Astrocyte (in vitro differentiated cells and primary cell): ENCODE data around the gene HTR1D.

Experiments used
- CTCF ChIP-seq: IDR thresholded peaks from 2 replicates; pipeline ENCODE4 v1.5.1; 2011; ENCODE audit warnings: low read depth, mild to moderate bottlenecking, inconsistent platforms, low read length, moderate library complexity; ENCODE audit not compliant: insufficient read depth
- EZH2 ChIP-seq: IDR thresholded peaks from 2 replicates; pipeline ENCODE4 v1.6.1; 2012; ENCODE audit warnings: mild to moderate bottlenecking, low read length, inconsistent platforms; ENCODE audit not compliant: insufficient read depth

GRCh38 chr1:23222331-23222730 lies 5.0 kb upstream of the HTR1D start:
- no peak for TF ChIP-seq CTCF
- TF ChIP-seq EZH2, result no peak
